CD4-positive, alpha-beta memory T cell (primary cell): ENCODE data around the gene SNN. TPM values are rescaled to one million over a fixed set of nuclear protein-coding genes. Genes with fewer than 3 reads are reported as not detected.

Experiments
- CTCF ChIA-PET: fragments of 350-600 bp; sonication (Branson Sonifier 250); formaldehyde crosslinking; loops from one replicate; lab custom pipeline; 2021; ENCODE audit warnings: inconsistent platforms; ENCODE audit not compliant: partially characterized antibody; lab: Charles Lee
- POLR2A ChIA-PET: fragments of 350-600 bp; sonication (Branson Sonifier 250); formaldehyde crosslinking; loops from one replicate; lab custom pipeline; 2021; ENCODE audit not compliant: partially characterized antibody; lab: Charles Lee
- DNase-seq, 5 donors: peaks; one replicate each; pipeline versions ENCODE4 v3.0.0 to v3.0.0-alpha.2; 2020 to 2022; ENCODE audit warnings: mixed read lengths in 1 of 5
- H3K27ac ChIP-seq: one replicate; pipeline ENCODE4 v1.7.0; 2013; ENCODE audit warnings: low read depth, low read length
- H3K27me3 ChIP-seq: 2 replicates; pipeline ENCODE4 v1.7.0; 2013; ENCODE audit warnings: mild to moderate bottlenecking, low read length, moderate library complexity; ENCODE audit not compliant: insufficient read depth
- H3K36me3 ChIP-seq: 2 replicates; pipeline ENCODE4 v1.7.0; 2013; ENCODE audit warnings: mild to moderate bottlenecking, low read length, moderate library complexity; ENCODE audit not compliant: insufficient read depth
- H3K4me1 ChIP-seq: 2 replicates; pipeline ENCODE4 v1.7.0; 2013; ENCODE audit warnings: mild to moderate bottlenecking, low read length, moderate library complexity; ENCODE audit not compliant: insufficient read depth
- H3K4me3 ChIP-seq, 2 donors: one replicate each; pipeline ENCODE4 v1.7.0; 2013; ENCODE audit warnings: low read length in 2 of 2, mild to moderate bottlenecking in 1 of 2
- H3K9me3 ChIP-seq, 2 donors: one replicate each; pipeline ENCODE4 v1.7.0; 2013; ENCODE audit warnings: low read length in 2 of 2, control low read depth in 1 of 2; ENCODE audit not compliant: control insufficient read depth in 1 of 2
- H3K27ac Mint-ChIP-seq, 7 donors: one replicate each; pipeline ENCODE4 v1.8.0; 2020 to 2021; ENCODE audit warnings: mixed read lengths in 7 of 7, mild to moderate bottlenecking in 6 of 7, inconsistent platforms in 3 of 7, moderate library complexity in 3 of 7
- H3K27me3 Mint-ChIP-seq, 2 donors: one replicate each; pipeline ENCODE4 v1.8.0; 2020 to 2021; ENCODE audit warnings: mixed read lengths in 2 of 2
- H3K36me3 Mint-ChIP-seq, 2 donors: one replicate each; pipeline ENCODE4 v1.8.0; 2020 to 2021; ENCODE audit warnings: mixed read lengths in 2 of 2, inconsistent platforms in 1 of 2, mild to moderate bottlenecking in 1 of 2
- H3K4me1 Mint-ChIP-seq, 4 donors: one replicate each; pipeline ENCODE4 v1.8.0; 2020 to 2021; ENCODE audit warnings: mixed read lengths in 4 of 4, mild to moderate bottlenecking in 1 of 4
- H3K4me3 Mint-ChIP-seq, 8 donors: one replicate each; pipeline ENCODE4 v1.8.0; 2020 to 2021; ENCODE audit warnings: mixed read lengths in 8 of 8, mild to moderate bottlenecking in 7 of 8, moderate library complexity in 6 of 8, inconsistent platforms in 3 of 8
- H3K9me3 Mint-ChIP-seq, 8 donors: one replicate each; pipeline ENCODE4 v1.8.0; 2020 to 2021; ENCODE audit warnings: mixed read lengths in 8 of 8, mild to moderate bottlenecking in 5 of 8, inconsistent platforms in 3 of 8, moderate library complexity in 1 of 8
- intact Hi-C: fragments of 100-400 bp; cut with micrococcal nuclease; formaldehyde crosslinking; loops from one replicate; pipeline ENCODE4 v1.15.1; 2023
- polyA plus RNA-seq, 2 donors: library from polyadenylated mRNA; unstranded; fragments of 300-500 nt; fragmentation: Illumina TruSeq; gene quantifications; one replicate each; pipeline ENCODE4 v1.2.3, GENCODE V29; 2021
- total RNA-seq, 2 experiments: library from RNA; stranded (reverse); gene quantifications; one replicate each; pipeline ENCODE4 v1.2.3, GENCODE V29; 2021

The SNN gene
- total and polyA plus RNA-seq, 4 experiments from 2014 or later: 16.1 to 20.4 (median 18.0) TPM

- H3K27ac Mint-ChIP-seq: peak overlapping the region; percentile 55 to 82 (median 75)
- Histone ChIP-seq H3K4me1 (peaks cover 52% of the 10 kb centered on the region), H3K9me3 (no peaks in the 10 kb centered on the region), H3K4me3 (no peak overlapping the region), H3K27ac (no peak overlapping the region), H3K36me3 (peaks cover 39% of the 10 kb centered on the region), H3K27me3 (no peaks in the 10 kb centered on the region)
- peak overlapping the region in 1 of 8 donors; percentile 25 for H3K4me3 Mint-ChIP-seq
- no peaks in the 10 kb centered on the region for H3K9me3 Mint-ChIP-seq
- intact Hi-C loops: no loop called here
- ChIA-PET CTCF (interaction anchor here (2.4 to 2.8 kb wide), 2 partner anchors 37 to 146 kb away, joined by 8 to 10 read pairs; no protein-coding TSS in a partner anchor), POLR2A (interaction anchor here (0.8 to 1.1 kb wide), 2 partner anchors 8 to 145 kb away, joined by 4 to 5 read pairs; no protein-coding TSS in a partner anchor)
- DNase-seq: no peak
- peaks cover 22 to 68% of the 10 kb centered on the region in 2 donors for H3K36me3 Mint-ChIP-seq
- peaks cover 26 to 86% (median 56%) of the 10 kb centered on the region in 4 donors for H3K4me1 Mint-ChIP-seq
- no peaks in the 10 kb centered on the region for H3K27me3 Mint-ChIP-seq
Measured at GRCh38 chr16:11677451-11677951, 9.2 kb downstream of the SNN start.

DNA sequence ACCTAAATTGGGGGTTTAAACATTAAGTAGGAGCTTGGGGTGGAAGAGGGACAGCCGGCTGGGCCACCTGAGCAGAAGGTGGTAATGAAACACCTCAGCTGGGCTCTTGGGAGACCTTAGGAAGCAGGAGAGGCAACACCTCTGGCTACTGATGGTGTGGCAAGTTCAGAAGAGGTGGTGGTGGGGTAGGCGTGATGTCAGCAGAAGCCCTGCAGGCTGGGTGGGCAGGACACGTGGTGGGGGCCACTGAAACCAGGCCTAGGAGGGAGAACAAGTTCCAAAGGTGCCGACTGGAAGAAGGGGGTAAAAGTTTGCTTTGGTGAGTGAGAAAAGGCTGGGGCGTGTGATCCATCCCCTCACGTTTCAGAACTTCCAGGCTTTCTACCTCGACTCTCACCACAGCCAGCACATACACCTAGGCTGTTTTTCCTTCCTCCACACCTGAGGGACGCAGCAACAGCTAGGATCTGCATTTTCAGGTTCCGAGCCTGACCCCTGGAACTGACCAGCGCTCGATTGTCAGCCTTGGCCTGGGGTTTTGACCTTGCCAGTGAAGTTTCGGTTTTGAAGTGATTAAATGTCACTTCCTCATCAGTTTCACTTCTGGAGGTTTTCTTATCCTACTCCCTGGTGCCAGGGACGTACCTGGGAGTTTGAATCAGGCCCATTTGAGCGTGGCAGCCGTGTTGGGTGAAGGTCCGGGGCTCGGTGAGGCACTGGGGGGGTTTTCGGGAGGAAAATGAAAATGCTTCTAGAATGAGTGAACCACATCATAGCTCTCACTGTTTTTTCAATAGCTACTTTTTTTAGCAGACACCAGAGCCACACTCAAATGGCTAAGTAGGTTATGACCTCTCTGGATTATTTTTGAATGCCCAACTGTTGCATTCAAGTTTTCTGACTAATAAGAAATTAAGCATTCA is 10.0 kb downstream of the SNN start:
- Mint-ChIP-seq H3K27ac (peak overlapping the region; percentile 55 to 82 (median 75)), H3K9me3 (no peaks in the 10 kb centered on the region), H3K27me3 (no peaks in the 10 kb centered on the region), H3K4me1 (peaks cover 25 to 86% (median 56%) of the 10 kb centered on the region in 4 donors), H3K36me3 (peaks cover 26 to 75% of the 10 kb centered on the region in 2 donors), H3K4me3 (peak overlapping the region in 4 of 8 donors; percentile 25 to 46 (median 36))
- H3K4me1 ChIP-seq: peaks cover 52% of the 10 kb centered on the region
- peaks cover 46% of the 10 kb centered on the region for H3K36me3 ChIP-seq
- ChIA-PET POLR2A (interaction anchor here (1.1 kb wide), 1 partner anchor 9 kb away, joined by 5 read pairs; no protein-coding TSS in a partner anchor), CTCF (interaction anchor here (1.8 to 2.8 kb wide), 3 partner anchors 36 to 147 kb away, joined by 4 to 10 read pairs (median 8); no protein-coding TSS in a partner anchor)
- no peaks in the 10 kb centered on the region for H3K9me3 ChIP-seq
- no peaks in the 10 kb centered on the region for H3K27me3 ChIP-seq
- DNase-seq: no peak
- H3K27ac ChIP-seq: no peak overlapping the region
- H3K4me3 ChIP-seq: no peak overlapping the region
- intact Hi-C loops: no loop called here

DNA sequence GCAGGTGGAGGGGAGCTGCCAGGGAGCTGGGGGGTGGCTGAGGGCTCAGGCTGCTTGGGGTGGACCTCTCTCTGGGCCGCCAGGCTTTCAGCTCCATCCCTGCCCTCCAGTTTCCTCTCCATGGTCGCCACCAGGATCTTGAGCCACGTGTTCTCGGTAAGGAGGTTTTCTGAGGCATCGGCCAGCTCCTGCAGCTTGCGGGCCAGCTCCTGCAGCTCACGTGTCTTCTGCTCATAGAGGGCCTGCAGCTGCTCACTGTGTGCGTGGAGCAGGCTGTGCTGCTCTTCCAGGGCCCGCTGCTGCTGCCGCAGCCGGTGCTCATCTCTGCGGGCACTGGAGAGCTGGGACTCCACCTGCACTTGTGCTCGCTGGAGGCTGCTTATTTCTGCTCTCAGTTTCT is 11.0 kb downstream of the SNN start:
- H3K36me3 ChIP-seq: peaks cover 54% of the 10 kb centered on the region
- CTCF ChIA-PET: interaction anchor here (1.2 to 1.8 kb wide), 2 partner anchors 98 to 147 kb away, joined by 3 to 4 read pairs; no protein-coding TSS in a partner anchor

GRCh38 chr16:11679941-11680911 is 12.0 kb downstream of the SNN start:
- peak overlapping the region; percentile 27 for H3K27ac ChIP-seq
- ChIA-PET POLR2A (interaction anchor here (0.6 to 2.2 kb wide), 5 partner anchors 8 to 237 kb away, joined by 3 to 5 read pairs (median 4); no protein-coding TSS in a partner anchor), CTCF (interaction anchor here (0.5 to 1.8 kb wide), 4 partner anchors 8 to 148 kb away, joined by 3 to 4 read pairs (median 3); no protein-coding TSS in a partner anchor)
- no peaks in the 10 kb centered on the region for H3K9me3 ChIP-seq
- H3K4me1 Mint-ChIP-seq: peaks cover 23 to 77% (median 47%) of the 10 kb centered on the region in 4 donors
- peaks cover 43% of the 10 kb centered on the region for H3K4me1 ChIP-seq
- no peak for DNase-seq
- H3K27me3 ChIP-seq: no peaks in the 10 kb centered on the region
- H3K4me3 Mint-ChIP-seq: peak overlapping the region in 1 of 8 donors; percentile 7
- no peaks in the 10 kb centered on the region for H3K9me3 Mint-ChIP-seq
- intact Hi-C loops: no loop called here
- peaks cover 64% of the 10 kb centered on the region for H3K36me3 ChIP-seq
- H3K36me3 Mint-ChIP-seq: peaks cover 35 to 90% of the 10 kb centered on the region in 2 donors
- no peaks in the 10 kb centered on the region for H3K27me3 Mint-ChIP-seq
- H3K27ac Mint-ChIP-seq: peak overlapping the region; percentile 60 to 91 (median 78)
- H3K4me3 ChIP-seq: no peak overlapping the region

More for the DNA sequence above, 11.0 kb downstream of the SNN start:
- Mint-ChIP-seq H3K27me3 (no peaks in the 10 kb centered on the region), H3K4me1 (peaks cover 25 to 80% (median 53%) of the 10 kb centered on the region in 4 donors), H3K36me3 (peaks cover 30 to 85% of the 10 kb centered on the region in 2 donors), H3K9me3 (no peaks in the 10 kb centered on the region), H3K27ac (peak overlapping the region in 3 of 7 donors; percentile 29 to 82 (median 57)), H3K4me3 (no peak overlapping the region)
- intact Hi-C loops: no loop called here
- peaks cover 48% of the 10 kb centered on the region for H3K4me1 ChIP-seq
- H3K27ac ChIP-seq: no peak overlapping the region
- POLR2A ChIA-PET: interaction anchor here (0.6 kb wide), 1 partner anchor 236 kb away, joined by 3 read pairs; no protein-coding TSS in a partner anchor
- DNase-seq: no peak
- H3K4me3 ChIP-seq: no peak overlapping the region
- no peaks in the 10 kb centered on the region for H3K27me3 ChIP-seq
- no peaks in the 10 kb centered on the region for H3K9me3 ChIP-seq

- Histone ChIP-seq H3K36me3 (peaks cover 64% of the 10 kb centered on the region), H3K4me3 (no peak overlapping the region), H3K27ac (peak overlapping the region; percentile 27), H3K27me3 (no peaks in the 10 kb centered on the region), H3K4me1 (peaks cover 39% of the 10 kb centered on the region), H3K9me3 (no peaks in the 10 kb centered on the region)
- H3K4me1 Mint-ChIP-seq: peaks cover 22 to 71% (median 43%) of the 10 kb centered on the region in 4 donors
- intact Hi-C loops: no loop called here
- H3K27me3 Mint-ChIP-seq: no peaks in the 10 kb centered on the region
- H3K4me3 Mint-ChIP-seq: peak overlapping the region in 7 of 8 donors; percentile 6 to 80 (median 61)
- peak overlapping the region in 6 of 7 donors; percentile 78 to 93 (median 86) for H3K27ac Mint-ChIP-seq
- POLR2A ChIA-PET: interaction anchor here (1.0 to 2.2 kb wide), 2 partner anchors 8 to 10 kb away, joined by 4 to 5 read pairs; no protein-coding TSS in a partner anchor
- H3K36me3 Mint-ChIP-seq: peaks cover 38 to 90% of the 10 kb centered on the region in 2 donors
- CTCF ChIA-PET: interaction anchor here (1.1 kb wide), 1 partner anchor 276 kb away, joined by 3 read pairs; no protein-coding TSS in a partner anchor
- H3K9me3 Mint-ChIP-seq: no peaks in the 10 kb centered on the region
- DNase-seq: no peak
Measured at GRCh38 chr16:11681556-11681955, 13.3 kb downstream of the SNN start.
